ENCODE data around the gene ZFPL1. TPM values are rescaled to one million over a fixed set of nuclear protein-coding genes. Genes with fewer than 3 reads are reported as not detected.

Gene ZFPL1
- total RNA-seq, 1 donor from 2014 or later, result 20.7 TPM

- no peak for DNase-seq (ENCODE audit: low read depth in 2 of 2)
These were observed 6.6 kb downstream of the ZFPL1 start for GRCh38 chr11:65090628-65091027.

- no peak for DNase-seq (ENCODE audit: low read depth in 2 of 2)
These were observed 11.4 kb downstream of the ZFPL1 start for GRCh38 chr11:65095427-65095826.

GRCh38 chr11:65095974-65096806, 12.2 kb downstream of the ZFPL1 start, which contains the start of gene VPS51:
Gene VPS51 (plus strand): TSS chr11:65096214. CDS start chr11:65096251, 37 bp downstream.
- peak; percentile 91 for DNase-seq (ENCODE audit: low read depth in 2 of 2)

DNA sequence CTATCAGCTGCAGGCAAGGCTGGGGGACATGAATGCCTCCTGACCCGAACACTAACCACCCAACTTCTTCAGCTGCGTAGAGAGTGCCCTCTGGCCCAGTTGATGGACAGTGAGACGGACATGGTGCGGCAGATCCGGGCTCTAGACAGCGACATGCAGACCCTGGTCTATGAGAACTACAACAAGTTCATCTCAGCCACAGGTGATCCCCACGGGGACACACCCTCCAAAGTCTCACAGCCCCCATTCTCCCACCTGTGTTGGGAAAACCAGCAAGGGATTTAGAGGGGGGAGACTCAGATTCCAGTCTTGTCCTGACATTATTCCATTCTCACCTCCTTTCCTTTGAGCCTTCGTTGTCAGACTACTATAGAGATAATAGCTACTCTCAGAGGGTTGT, 12.9 kb downstream of the ZFPL1 start:
- DNase-seq (ENCODE audit: low read depth in 2 of 2), result no peak

DNA sequence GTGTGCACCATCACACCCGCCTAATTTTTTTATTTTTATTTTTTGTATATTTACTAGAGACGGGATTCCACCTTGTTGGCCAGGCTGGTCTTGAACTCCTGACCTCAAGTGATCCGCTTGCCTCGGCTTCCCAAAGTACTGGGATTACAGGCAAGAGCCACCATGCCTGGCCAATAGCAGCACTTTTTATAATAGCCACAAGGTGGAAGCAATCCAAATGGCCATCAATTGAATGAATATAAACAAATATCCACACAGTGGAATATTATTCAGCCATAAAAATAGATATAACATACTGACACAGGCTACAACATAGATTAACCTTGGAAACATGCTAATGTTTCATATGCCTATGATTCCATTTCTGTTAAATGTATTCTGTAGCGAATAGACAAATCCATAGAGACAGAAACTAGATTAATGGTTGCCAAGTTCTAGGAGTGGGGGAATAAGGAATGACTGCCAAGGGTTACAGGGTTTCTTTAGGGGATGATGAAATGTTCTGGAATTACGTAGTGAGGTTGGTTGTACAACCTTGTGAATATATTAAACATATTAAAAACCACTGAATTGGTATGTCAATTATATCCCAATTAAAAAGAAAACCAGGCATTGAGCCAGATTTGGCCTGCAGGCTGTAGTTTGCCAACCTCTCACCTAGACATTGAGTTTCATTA, 16.8 kb downstream of the ZFPL1 start:
- DNase-seq (ENCODE audit: low read depth in 2 of 2), result no peak

GRCh38 chr11:65102142-65103095, 18.4 kb downstream of the ZFPL1 start:
- peak in 1 of 2 donors; percentile 65 for DNase-seq (ENCODE audit: low read depth in 2 of 2)

- no peak for DNase-seq (ENCODE audit: low read depth in 2 of 2)
These were observed 19.5 kb downstream of the ZFPL1 start for GRCh38 chr11:65103476-65103875.

DNA sequence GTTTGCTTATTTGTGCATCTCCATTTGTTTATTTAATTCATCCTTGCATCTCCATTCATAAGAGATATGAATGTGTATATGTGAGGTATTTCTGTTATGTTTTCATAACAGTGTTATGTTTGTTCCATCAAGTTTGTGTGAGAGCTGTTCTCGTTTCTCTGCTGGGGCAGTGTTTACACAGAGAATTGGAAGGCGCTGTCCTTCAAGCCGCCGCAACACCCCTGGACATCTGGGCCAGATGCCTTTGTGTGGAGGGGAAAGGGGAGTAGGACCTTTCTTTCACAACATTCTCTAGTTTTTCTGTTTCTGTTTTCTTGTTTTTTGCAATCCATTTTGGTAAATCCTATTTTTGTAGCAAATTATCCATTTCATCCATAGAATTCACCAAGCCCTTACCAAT, 20.6 kb downstream of the ZFPL1 start:
- no peak for DNase-seq (ENCODE audit: low read depth in 2 of 2)

DNA sequence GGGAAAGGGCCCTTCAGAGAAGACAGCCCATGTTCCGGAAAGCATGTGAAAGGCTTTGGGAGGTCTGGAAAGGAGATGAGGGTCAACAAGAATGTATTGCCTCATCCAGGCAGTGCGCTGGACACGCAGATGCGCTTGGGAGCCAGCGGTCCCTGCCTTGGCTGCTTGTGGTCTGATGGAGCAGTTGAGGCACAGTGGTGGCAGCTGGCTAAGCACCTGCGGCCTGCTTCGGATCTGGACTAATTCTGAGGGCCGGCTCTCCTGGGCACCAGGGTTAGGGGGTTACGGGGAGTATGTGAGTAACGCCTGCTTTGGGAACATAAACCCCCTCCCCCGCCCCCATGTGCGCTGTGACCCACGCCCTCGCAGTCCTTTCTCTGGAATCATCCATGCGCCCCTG, 23.1 kb downstream of the ZFPL1 start:
- DNase-seq (ENCODE audit: low read depth in 2 of 2), result no peak

- no peak for DNase-seq (ENCODE audit: low read depth in 2 of 2)
These were observed 23.9 kb downstream of the ZFPL1 start for GRCh38 chr11:65107751-65108468.

- DNase-seq (ENCODE audit: low read depth in 2 of 2), result no peak
These were observed 24.6 kb downstream of the ZFPL1 start for GRCh38 chr11:65108469-65109123.

GRCh38 chr11:65109231-65110198, 25.5 kb downstream of the ZFPL1 start:
- DNase-seq (ENCODE audit: low read depth in 2 of 2), result no peak

- DNase-seq (ENCODE audit: low read depth in 2 of 2), result peak; percentile 41 to 77
These were observed 26.4 kb downstream of the ZFPL1 start for GRCh38 chr11:65110354-65110861.

GRCh38 chr11:65111159-65111743, 27.2 kb downstream of the ZFPL1 start:
- no peak for DNase-seq (ENCODE audit: low read depth in 2 of 2)

DNA sequence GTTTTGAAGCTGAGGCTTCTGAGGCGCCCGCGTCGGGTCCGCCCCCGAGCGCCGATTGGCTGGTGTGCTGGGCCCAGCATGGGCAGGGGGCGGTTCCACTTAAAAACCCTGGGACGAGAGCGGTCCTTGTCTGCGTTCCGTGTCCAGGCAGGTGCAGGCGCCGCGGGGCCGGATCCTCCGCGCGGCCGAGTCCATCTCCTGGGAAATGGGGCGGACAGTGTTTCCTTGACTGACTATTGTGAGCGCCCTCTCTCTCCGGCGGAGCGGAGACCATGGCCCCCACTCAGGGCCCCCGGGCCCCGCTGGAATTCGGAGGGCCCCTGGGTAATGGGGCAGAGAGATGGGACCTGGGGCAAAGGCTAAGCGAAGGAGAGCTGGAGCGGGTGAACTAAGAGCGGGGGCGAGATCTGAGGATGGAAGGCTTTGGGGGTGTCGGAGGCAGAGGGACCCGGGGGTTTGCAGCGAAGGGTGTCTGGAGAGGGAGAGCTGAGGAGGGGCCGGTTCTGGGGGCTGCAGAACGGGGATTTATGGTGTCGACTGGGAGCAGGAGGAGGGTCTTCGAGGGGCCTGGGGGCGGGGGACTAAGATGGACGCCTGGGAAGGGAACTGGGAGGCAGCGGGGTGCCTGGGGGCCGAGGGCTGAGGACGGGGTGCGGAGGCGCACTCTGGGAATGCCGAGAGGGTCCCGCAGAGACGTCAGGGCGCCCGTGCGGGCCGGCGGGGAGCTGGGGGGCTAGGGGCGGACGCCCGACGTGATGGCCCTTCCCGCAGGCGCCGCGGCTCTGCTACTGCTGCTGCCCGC, 27.9 kb downstream of the ZFPL1 start, which contains the start of gene TM7SF2:
TSS of gene TM7SF2 (plus strand) at position 129 of the 802 bp plus-strand sequence. CDS start at position 273, 144 bp downstream.
- peak; percentile 75 to 93 for DNase-seq (ENCODE audit: low read depth in 2 of 2)

DNA sequence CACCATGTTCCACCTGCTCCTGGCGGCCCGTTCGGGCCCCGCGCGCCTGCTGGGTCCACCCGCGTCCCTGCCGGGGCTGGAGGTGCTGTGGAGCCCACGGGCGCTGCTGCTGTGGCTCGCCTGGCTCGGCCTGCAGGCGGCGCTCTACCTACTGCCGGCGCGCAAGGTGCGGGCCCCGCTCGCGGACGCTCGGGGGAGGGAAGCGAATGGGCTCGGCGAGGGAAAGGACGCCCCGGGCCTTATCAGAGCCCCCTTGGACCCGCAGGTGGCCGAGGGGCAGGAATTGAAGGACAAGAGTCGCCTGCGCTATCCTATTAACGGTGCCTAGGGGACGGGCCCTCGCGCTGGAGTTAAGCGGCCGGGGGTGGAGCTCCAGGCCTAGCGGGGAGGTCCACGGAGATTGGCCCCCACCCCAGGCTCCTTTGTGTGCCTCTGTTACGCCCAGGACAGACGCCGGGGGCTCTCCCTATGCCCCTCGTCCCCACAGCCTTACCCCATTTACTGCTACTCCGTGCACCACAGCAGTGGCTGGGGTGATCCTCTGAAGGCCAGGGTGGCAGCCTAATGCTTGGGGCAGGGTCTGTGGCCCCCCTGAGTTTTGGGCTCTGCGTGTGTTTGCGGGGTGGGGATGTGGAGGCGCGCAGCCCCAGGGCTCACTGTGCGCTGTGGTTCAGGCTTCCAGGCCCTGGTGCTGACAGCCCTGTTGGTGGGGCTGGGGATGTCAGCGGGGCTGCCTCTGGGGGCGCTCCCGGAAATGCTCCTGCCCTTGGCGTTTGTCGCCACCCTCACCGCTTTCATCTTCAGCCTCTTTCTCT, 28.7 kb downstream of the ZFPL1 start:
- DNase-seq (ENCODE audit: low read depth in 2 of 2), result peak in 1 of 2 donors; percentile 56

- DNase-seq (ENCODE audit: low read depth in 2 of 2), result no peak
These were observed 29.3 kb downstream of the ZFPL1 start for GRCh38 chr11:65113361-65113756.

All from dermis microvascular lymphatic vessel endothelial cell (primary cell).